ENCODE measurements around the gene ITPR1. TPM values are rescaled to one million over a fixed set of nuclear protein-coding genes. Genes with fewer than 3 reads are reported as not detected.

ITPR1 gene
- total and polyA plus RNA-seq, 4 experiments from 2014 or later = 6.1 to 72.8 (median 44.2) TPM

DNA sequence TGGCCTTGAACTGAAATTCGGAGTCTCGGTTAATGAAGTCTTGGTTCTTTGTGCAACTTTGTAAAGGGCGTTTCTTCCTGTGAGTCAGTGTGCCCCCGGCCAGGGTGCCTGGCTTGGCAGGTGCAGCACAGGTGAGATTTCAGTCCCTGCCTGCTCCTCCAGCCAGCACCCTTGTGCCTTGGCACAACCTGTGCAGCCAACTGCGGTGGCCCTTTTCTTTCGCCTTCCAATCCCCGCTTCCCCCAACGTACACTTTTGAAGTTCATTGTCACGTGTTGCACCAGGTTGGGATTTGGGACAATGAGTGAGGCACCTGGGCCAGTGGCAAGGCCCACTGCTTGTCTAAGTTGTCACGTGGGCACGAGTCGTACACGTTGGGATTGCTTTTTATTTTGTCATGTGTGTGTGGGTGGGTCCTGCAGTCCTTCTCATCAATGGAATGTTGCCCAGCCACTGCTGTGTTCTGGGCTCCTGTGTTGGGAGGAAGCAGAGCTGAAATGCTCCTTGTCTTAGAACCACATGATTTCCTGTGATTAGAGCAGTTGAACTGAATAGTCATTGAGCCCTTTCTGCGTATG, 243.2 kb downstream of the ITPR1 start:
- intact Hi-C loops (cut with micrococcal nuclease) = no loop called here
- Histone ChIP-seq H3K4me1 (ENCODE audit: insufficient read depth, low read length) (peaks cover 54% of the 10 kb centered on the region), H3K27me3 (ENCODE audit: insufficient read depth, low read length) (no peaks in the 10 kb centered on the region), H3K27ac (ENCODE audit: low read depth, low read length) (no peak overlapping the region), H3K36me3 (ENCODE audit: insufficient read depth, low read length) (no peaks in the 10 kb centered on the region), H3K9me3 (ENCODE audit: control insufficient read depth in 1 of 2, low read length in 2 of 2) (no peaks in the 10 kb centered on the region), H3K4me3 (ENCODE audit: low read length in 2 of 2) (no peak overlapping the region)
- Mint-ChIP-seq H3K9me3 (peaks cover 0 to 6% (median 3%) of the 10 kb centered on the region in 8 donors), H3K4me3 (peak overlapping the region in 5 of 8 donors; percentile 9 to 71 (median 39)), H3K27me3 (no peaks in the 10 kb centered on the region), H3K27ac (peak overlapping the region; percentile 0 to 88 (median 74)), H3K36me3 (peaks cover 42 to 44% of the 10 kb centered on the region in 2 donors), H3K4me1 (peaks cover 50 to 69% (median 52%) of the 10 kb centered on the region in 4 donors)
- CTCF ChIA-PET (ENCODE audit: partially characterized antibody) = interaction anchor here (1.3 to 6.5 kb wide), 2 partner anchors 25 to 244 kb away, joined by 3 to 27 read pairs; no protein-coding TSS in a partner anchor
- no peak for DNase-seq
- POLR2A ChIA-PET (ENCODE audit: partially characterized antibody) = no interaction called here

DNA sequence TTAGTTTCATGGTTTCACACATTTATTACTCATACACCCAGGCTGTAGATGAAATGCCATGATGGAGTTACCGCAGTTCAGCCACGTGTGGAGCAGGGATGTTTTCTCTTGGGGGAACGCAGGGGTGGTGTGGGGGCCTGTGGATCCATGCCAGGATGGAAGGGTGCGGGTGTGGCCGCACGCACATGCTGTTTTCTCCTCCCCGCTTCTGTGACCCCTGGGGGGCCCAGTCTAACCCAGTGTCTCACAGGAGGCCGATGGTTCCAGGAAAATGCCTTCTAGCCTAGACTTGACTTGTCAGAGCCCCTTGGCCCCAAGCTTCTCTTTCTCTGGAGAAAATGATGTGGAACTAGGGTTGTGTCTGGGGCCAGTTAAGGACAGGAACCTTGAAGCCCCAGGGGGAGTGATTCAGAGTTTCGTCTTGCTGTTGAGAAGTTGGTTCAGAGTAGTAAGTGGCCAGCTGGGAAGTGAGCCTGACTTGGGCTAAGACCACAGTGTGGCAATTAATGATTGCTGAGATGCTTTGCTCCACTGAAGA, 245.7 kb downstream of the ITPR1 start:
- intact Hi-C loops (cut with micrococcal nuclease) = no loop called here
- peak overlapping the region in 6 of 8 donors; percentile 20 to 72 (median 43) for H3K4me3 Mint-ChIP-seq
- H3K27me3 ChIP-seq (ENCODE audit: insufficient read depth, low read length) = no peaks in the 10 kb centered on the region
- peaks cover 0 to 6% (median 3%) of the 10 kb centered on the region in 8 donors for H3K9me3 Mint-ChIP-seq
- no peak overlapping the region for H3K4me3 ChIP-seq (ENCODE audit: low read length in 2 of 2)
- DNase-seq = no peak
- H3K36me3 ChIP-seq (ENCODE audit: insufficient read depth, low read length) = no peaks in the 10 kb centered on the region
- no peaks in the 10 kb centered on the region for H3K27me3 Mint-ChIP-seq
- peaks cover 63% of the 10 kb centered on the region for H3K4me1 ChIP-seq (ENCODE audit: insufficient read depth, low read length)
- H3K36me3 Mint-ChIP-seq = peaks cover 33 to 43% of the 10 kb centered on the region in 2 donors
- no peak overlapping the region for H3K27ac ChIP-seq (ENCODE audit: low read depth, low read length)
- peaks cover 53 to 74% (median 60%) of the 10 kb centered on the region in 4 donors for H3K4me1 Mint-ChIP-seq
- H3K9me3 ChIP-seq (ENCODE audit: control insufficient read depth in 1 of 2, low read length in 2 of 2) = no peaks in the 10 kb centered on the region
- H3K27ac Mint-ChIP-seq = peak overlapping the region in 6 of 7 donors; percentile 51 to 87 (median 78)
- ChIA-PET POLR2A (ENCODE audit: partially characterized antibody) (interaction anchor here (1.8 to 2.1 kb wide), 2 partner anchors 9 to 11 kb away, joined by 4 read pairs; no protein-coding TSS in a partner anchor), CTCF (ENCODE audit: partially characterized antibody) (interaction anchor here (0.5 to 1.3 kb wide), 2 partner anchors 27 to 688 kb away, joined by 3 read pairs; no protein-coding TSS in a partner anchor)

DNA sequence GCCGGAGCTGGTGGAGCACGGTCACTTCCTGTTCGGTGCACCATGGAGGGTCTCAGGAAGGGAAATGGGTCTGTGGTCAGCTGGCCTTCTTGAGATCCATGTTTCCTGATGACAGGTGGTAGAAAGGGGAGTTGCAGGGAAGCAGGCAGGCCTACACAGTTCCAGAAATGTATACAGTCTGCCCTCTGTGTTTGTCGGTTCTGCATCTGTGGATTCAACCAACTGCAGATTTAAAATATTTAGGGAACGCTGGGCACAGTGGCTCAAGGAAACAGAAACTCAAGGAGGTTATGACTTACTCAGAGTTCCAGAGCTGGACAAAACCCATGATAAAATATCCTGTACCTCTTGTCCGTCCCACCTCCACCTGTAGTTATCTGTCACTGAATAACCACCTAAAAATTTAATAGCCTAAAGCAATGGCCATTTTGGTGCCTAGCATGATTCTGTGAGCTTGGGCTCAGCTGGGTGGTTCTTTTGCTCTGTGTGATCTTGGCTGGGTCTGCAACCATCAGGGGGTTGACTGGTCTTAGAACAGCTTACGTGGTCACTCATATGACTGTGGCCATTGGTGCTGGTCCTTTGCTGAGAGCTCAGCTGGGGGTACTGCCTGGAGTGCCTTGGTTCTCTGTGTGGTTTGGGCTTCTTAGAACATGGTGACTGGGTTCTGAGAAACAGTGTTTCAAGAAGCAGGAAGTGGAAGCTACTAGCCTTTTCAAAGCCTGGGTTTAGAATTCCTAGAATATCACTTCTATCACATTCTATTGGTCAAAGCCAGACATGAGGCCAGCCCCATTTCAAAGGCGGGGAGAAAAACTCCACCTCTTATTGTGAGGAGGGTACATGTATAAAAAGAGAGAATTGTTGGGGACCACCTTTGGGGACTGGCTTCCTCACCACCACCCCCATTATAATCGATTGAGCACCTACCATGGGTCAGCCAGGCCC, 246.4 kb downstream of the ITPR1 start:
- DNase-seq = no peak
- ChIA-PET POLR2A (ENCODE audit: partially characterized antibody) (interaction anchor here (1.0 to 1.8 kb wide), 2 partner anchors 9 to 240 kb away, joined by 3 to 4 read pairs; partner anchors contain the start of gene BHLHE40), CTCF (ENCODE audit: partially characterized antibody) (interaction anchor here (0.5 to 1.3 kb wide), 4 partner anchors 11 to 688 kb away, joined by 3 read pairs; no protein-coding TSS in a partner anchor)
- Histone ChIP-seq H3K27ac (ENCODE audit: low read depth, low read length) (peak overlapping the region; percentile 29), H3K4me1 (ENCODE audit: insufficient read depth, low read length) (peaks cover 63% of the 10 kb centered on the region), H3K4me3 (ENCODE audit: low read length in 2 of 2) (peak overlapping the region in 1 of 2 donors; percentile 13), H3K36me3 (ENCODE audit: insufficient read depth, low read length) (no peaks in the 10 kb centered on the region), H3K9me3 (ENCODE audit: control insufficient read depth in 1 of 2, low read length in 2 of 2) (no peaks in the 10 kb centered on the region), H3K27me3 (ENCODE audit: insufficient read depth, low read length) (no peaks in the 10 kb centered on the region)
- Mint-ChIP-seq H3K4me1 (peaks cover 53 to 71% (median 60%) of the 10 kb centered on the region in 4 donors), H3K27ac (peak overlapping the region; percentile 31 to 92 (median 87)), H3K9me3 (peaks cover 0 to 6% (median 3%) of the 10 kb centered on the region in 8 donors), H3K4me3 (peak overlapping the region in 7 of 8 donors; percentile 59 to 85 (median 79)), H3K27me3 (no peaks in the 10 kb centered on the region), H3K36me3 (peaks cover 29 to 36% of the 10 kb centered on the region in 2 donors)
- intact Hi-C loops (cut with micrococcal nuclease) = no loop called here

DNA sequence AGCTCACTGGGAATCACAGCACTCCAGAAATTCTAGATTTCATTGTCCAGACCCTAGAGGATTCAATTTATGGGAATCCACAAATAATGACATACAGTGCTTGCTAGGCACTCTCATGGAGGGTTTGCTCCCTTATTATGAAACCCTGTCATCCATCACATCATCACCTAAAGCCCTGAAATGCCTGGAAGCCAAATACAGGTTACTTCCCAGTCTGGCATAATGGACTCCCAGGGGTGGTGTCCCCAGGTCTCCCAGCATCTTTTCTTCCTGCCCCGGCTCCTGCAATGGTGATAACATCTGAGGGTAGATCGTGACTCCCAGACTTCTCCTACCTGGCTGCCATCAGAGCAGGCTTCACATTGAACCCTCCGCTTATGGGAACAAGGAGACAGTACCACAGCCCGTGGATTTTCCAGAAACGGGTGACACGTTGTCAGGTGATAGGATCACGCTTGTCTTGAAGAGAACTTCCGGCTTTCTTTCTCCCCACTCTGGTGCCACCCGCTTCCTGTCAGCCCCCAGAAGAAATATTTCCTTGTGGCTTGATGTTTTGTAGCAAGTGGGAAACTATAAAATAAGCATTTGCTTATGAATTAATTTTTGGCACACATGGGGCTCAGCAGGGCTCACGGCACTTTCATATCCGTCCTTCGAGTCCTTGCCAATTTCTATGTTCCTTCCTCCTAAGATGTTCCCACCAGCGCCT, 247.4 kb downstream of the ITPR1 start:
- POLR2A ChIA-PET (ENCODE audit: partially characterized antibody) = interaction anchor here (0.7 to 1.0 kb wide), 2 partner anchors 239 to 246 kb away, joined by 3 to 4 read pairs; partner anchors contain the start of gene BHLHE40
- H3K27me3 Mint-ChIP-seq = no peaks in the 10 kb centered on the region
- Histone ChIP-seq H3K4me3 (ENCODE audit: low read length in 2 of 2) (no peak overlapping the region), H3K36me3 (ENCODE audit: insufficient read depth, low read length) (no peaks in the 10 kb centered on the region), H3K27ac (ENCODE audit: low read depth, low read length) (peak overlapping the region; percentile 3), H3K9me3 (ENCODE audit: control insufficient read depth in 1 of 2, low read length in 2 of 2) (no peaks in the 10 kb centered on the region), H3K27me3 (ENCODE audit: insufficient read depth, low read length) (no peaks in the 10 kb centered on the region), H3K4me1 (ENCODE audit: insufficient read depth, low read length) (peaks cover 63% of the 10 kb centered on the region)
- DNase-seq = no peak
- H3K4me1 Mint-ChIP-seq = peaks cover 53 to 67% (median 60%) of the 10 kb centered on the region in 4 donors
- peak overlapping the region; percentile 14 to 85 (median 68) for H3K4me3 Mint-ChIP-seq
- H3K27ac Mint-ChIP-seq = peak overlapping the region; percentile 57 to 89 (median 85)
- intact Hi-C loops (cut with micrococcal nuclease) = no loop called here
- H3K36me3 Mint-ChIP-seq = peaks cover 23 to 36% of the 10 kb centered on the region in 2 donors
- CTCF ChIA-PET (ENCODE audit: partially characterized antibody) = interaction anchor here (0.5 kb wide), 1 partner anchor 151 kb away, joined by 3 read pairs; no protein-coding TSS in a partner anchor
- peaks cover 0 to 6% (median 3%) of the 10 kb centered on the region in 8 donors for H3K9me3 Mint-ChIP-seq

DNA sequence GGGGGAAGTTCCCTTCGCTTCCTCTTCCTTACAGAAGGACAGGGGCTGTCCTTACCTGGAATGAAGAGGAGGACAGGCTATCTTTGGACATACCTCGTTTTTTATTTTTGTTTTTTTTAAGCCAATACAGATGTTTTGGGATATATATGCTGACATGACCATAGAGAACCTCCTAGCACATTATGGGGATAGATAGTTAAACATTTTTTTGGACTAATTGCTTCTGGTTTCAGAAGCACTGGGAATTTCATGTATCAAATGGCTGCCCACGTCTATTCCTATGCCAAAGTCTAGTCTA, 247.9 kb downstream of the ITPR1 start:
- Histone ChIP-seq H3K27ac (ENCODE audit: low read depth, low read length) (peak overlapping the region; percentile 3), H3K9me3 (ENCODE audit: control insufficient read depth in 1 of 2, low read length in 2 of 2) (no peaks in the 10 kb centered on the region), H3K4me3 (ENCODE audit: low read length in 2 of 2) (no peak overlapping the region), H3K4me1 (ENCODE audit: insufficient read depth, low read length) (peaks cover 63% of the 10 kb centered on the region), H3K27me3 (ENCODE audit: insufficient read depth, low read length) (no peaks in the 10 kb centered on the region), H3K36me3 (ENCODE audit: insufficient read depth, low read length) (no peaks in the 10 kb centered on the region)
- intact Hi-C loops (cut with micrococcal nuclease) = no loop called here
- Mint-ChIP-seq H3K9me3 (peaks cover 0 to 6% (median 3%) of the 10 kb centered on the region in 8 donors), H3K27me3 (no peaks in the 10 kb centered on the region), H3K4me3 (peak overlapping the region in 7 of 8 donors; percentile 59 to 85 (median 67)), H3K36me3 (peaks cover 26 to 38% of the 10 kb centered on the region in 2 donors), H3K27ac (peak overlapping the region in 6 of 7 donors; percentile 57 to 89 (median 86)), H3K4me1 (peaks cover 51 to 66% (median 59%) of the 10 kb centered on the region in 4 donors)
- ChIA-PET CTCF (ENCODE audit: partially characterized antibody) (no interaction called here), POLR2A (ENCODE audit: partially characterized antibody) (interaction anchor here (0.7 kb wide), 1 partner anchor 247 kb away, joined by 4 read pairs; no protein-coding TSS in a partner anchor)
- DNase-seq = no peak

DNA sequence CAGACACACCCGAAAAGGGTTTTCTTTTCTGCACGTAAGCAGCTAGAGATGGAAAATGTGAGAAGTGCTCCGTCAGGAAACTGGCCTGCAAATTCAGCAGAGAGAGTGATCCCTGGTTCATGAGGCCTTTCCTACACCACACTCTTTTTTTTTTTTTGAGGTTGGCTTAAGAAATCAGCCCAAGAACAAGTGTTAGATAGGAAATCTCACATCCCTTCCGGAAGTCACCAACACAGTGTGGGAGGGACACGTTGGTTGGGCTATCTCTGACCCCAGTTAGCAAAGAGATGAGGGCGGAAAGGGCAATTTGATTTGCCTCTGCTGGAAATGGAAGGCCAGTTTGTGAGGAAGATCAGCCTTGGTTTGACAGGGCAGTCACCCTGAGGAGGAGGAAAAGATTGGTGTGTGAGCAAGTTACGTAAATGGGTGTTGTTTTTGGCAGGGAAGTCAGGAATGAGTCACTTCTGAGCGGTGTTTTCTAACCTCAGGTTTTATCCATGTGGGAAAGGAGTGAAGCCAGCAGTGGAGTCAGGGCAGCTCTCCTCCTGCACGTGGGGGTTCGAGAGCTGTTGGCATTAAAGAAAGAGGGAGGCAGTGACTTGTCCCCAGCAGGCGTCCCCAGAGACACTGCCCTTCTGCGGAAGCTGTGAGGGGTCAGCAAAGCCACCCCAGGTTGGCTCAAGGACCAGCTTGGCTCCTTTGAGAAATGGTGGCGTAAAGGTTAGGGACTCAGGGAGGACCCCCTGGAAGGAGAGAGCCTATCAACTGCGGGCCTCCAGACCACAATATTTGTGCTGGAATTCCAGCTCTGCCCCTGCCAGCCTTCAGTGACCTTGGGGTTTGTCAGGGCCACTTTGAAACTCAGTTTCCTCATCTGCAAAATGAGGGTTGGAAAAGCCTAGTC, 248.5 kb downstream of the ITPR1 start:
- Mint-ChIP-seq H3K27me3 (no peaks in the 10 kb centered on the region), H3K4me1 (peaks cover 46 to 60% (median 54%) of the 10 kb centered on the region in 4 donors), H3K27ac (peak overlapping the region; percentile 53 to 89 (median 85)), H3K36me3 (peaks cover 29 to 40% of the 10 kb centered on the region in 2 donors), H3K9me3 (peaks cover 0 to 6% (median 3%) of the 10 kb centered on the region in 8 donors), H3K4me3 (peak overlapping the region in 7 of 8 donors; percentile 59 to 85 (median 67))
- intact Hi-C loops (cut with micrococcal nuclease) = no loop called here
- H3K27me3 ChIP-seq (ENCODE audit: insufficient read depth, low read length) = no peaks in the 10 kb centered on the region
- ChIA-PET CTCF (ENCODE audit: partially characterized antibody) (no interaction called here), POLR2A (ENCODE audit: partially characterized antibody) (interaction anchor here (0.7 kb wide), 2 partner anchors 237 to 247 kb away, joined by 3 to 4 read pairs; no protein-coding TSS in a partner anchor)
- no peak for DNase-seq
- H3K4me3 ChIP-seq (ENCODE audit: low read length in 2 of 2) = no peak overlapping the region
- H3K9me3 ChIP-seq (ENCODE audit: control insufficient read depth in 1 of 2, low read length in 2 of 2) = no peaks in the 10 kb centered on the region
- H3K4me1 ChIP-seq (ENCODE audit: insufficient read depth, low read length) = peaks cover 57% of the 10 kb centered on the region
- no peaks in the 10 kb centered on the region for H3K36me3 ChIP-seq (ENCODE audit: insufficient read depth, low read length)
- H3K27ac ChIP-seq (ENCODE audit: low read depth, low read length) = no peak overlapping the region
